K562 (cell line): ENCODE data around the gene NHS. TPM values are rescaled to one million over a fixed set of nuclear protein-coding genes. Genes with fewer than 3 reads are reported as not detected.

Source experiments
- ATAC-seq: fragments of 200-7000 bp; cut with Tn5 transposase; 3 replicates; pipeline ENCODE4 v1.9.1; 2020; ENCODE audit warnings: moderate library complexity
- BruUV-seq: library from RNA; stranded (reverse); fragments of 400-500 nt; replicated peaks from 2 replicates; lab custom pipeline; 2021; lab: Mats Ljungman, UMichigan
- CTCF ChIA-PET: fragments of 300-600 bp; formaldehyde crosslinking; extraction: SDS; loops from one replicate; lab custom pipeline; 2021; ENCODE audit warnings: low intra/inter-chr PET ratio; lab: Yijun Ruan, JAX
- POLR2A ChIA-PET: fragments of 300-600, 350-650 bp; sonication (Branson Sonifier 250); formaldehyde crosslinking; extraction: SDS; loops from one replicate; lab custom pipeline; 2021; ENCODE audit warnings: antibody characterized with exemption, inconsistent platforms; lab: Yijun Ruan, JAX
- DNase-seq, 4 experiments: peaks; one replicate each; pipeline versions ENCODE4 v3.0.0 to v3.0.0-alpha.2; 2011 to 2018; ENCODE audit warnings: low spot score in 3 of 4, mixed read lengths in 3 of 4; ENCODE audit errors: extremely low read depth in 1 of 4
- FAIRE-seq: peaks from 2 replicates; lab custom pipeline; 2011; peaks lifted over from hg19 to GRCh38; lab: Jason Lieb, UNC
- H2AFZ ChIP-seq: 2 replicates; pipeline ENCODE4 v1.6.0; 2011; ENCODE audit warnings: low read depth, low read length, control low read depth, inconsistent platforms
- H3K27ac ChIP-seq: fragments of 200-600 bp; 3 replicates; pipeline ENCODE4 v1.8.0; 2011; ENCODE audit warnings: low read depth, mild to moderate bottlenecking, control low read depth, inconsistent platforms, low read length, moderate library complexity, mixed read lengths; ENCODE audit errors: extremely low read depth
- H3K27me3 ChIP-seq, 2 experiments: fragments of 300-600 bp in 1 of 2; 2 replicates in 1 of 2; 3 replicates in 1 of 2; pipeline versions ENCODE4 v1.6.0 to v1.8.0; 2011; ENCODE audit warnings: inconsistent platforms in 2 of 2, low read length in 2 of 2, mild to moderate bottlenecking in 1 of 2, mixed read lengths in 1 of 2, moderate library complexity in 1 of 2; ENCODE audit not compliant: control insufficient read depth in 2 of 2, insufficient read depth in 2 of 2
- H3K36me3 ChIP-seq: fragments of 300-600 bp; 3 replicates; pipeline ENCODE4 v1.8.0; 2011; ENCODE audit warnings: mild to moderate bottlenecking, low read length, inconsistent platforms; ENCODE audit not compliant: control insufficient read depth, insufficient read depth
- H3K4me1 ChIP-seq, 2 experiments: fragments of 200-600 bp in 1 of 2; replicated peaks in 1 of 2; 2 replicates in 1 of 2; 3 replicates in 1 of 2; pipeline versions ENCODE4 v1.5.1 to v1.8.0; 2011; ENCODE audit warnings: inconsistent platforms in 2 of 2, low read length in 2 of 2, mild to moderate bottlenecking in 1 of 2, mixed read lengths in 1 of 2, moderate library complexity in 1 of 2; ENCODE audit not compliant: control insufficient read depth in 2 of 2, insufficient read depth in 2 of 2
- H3K4me2 ChIP-seq: 2 replicates; pipeline ENCODE4 v1.6.1; 2011; ENCODE audit warnings: low read length, control low read depth, inconsistent platforms, mixed read lengths; ENCODE audit not compliant: insufficient read depth
- H3K4me3 ChIP-seq: fragments of 200-600 bp; sonication (generic), shearing (Covaris generic); 2 replicates; pipeline ENCODE4 v1.5.1; 2016; ENCODE audit warnings: control low read depth, inconsistent platforms
- H3K79me2 ChIP-seq: fragments of 200-600 bp; 3 replicates; pipeline ENCODE4 v1.8.0; 2011; ENCODE audit warnings: low read length, inconsistent platforms; ENCODE audit not compliant: control insufficient read depth, insufficient read depth
- H3K9ac ChIP-seq, 2 experiments: 2 replicates each; pipeline versions ENCODE4 v1.6.0 to v1.6.1; 2011; ENCODE audit warnings: low read depth in 2 of 2, low read length in 2 of 2, control low read depth in 1 of 2, inconsistent platforms in 1 of 2, mild to moderate bottlenecking in 1 of 2, mixed read lengths in 1 of 2; ENCODE audit not compliant: insufficient read depth in 1 of 2
- H3K9me1 ChIP-seq: one replicate; pipeline ENCODE4 v1.6.0; 2011; ENCODE audit warnings: inconsistent platforms, mild to moderate bottlenecking, low read length, moderate library complexity; ENCODE audit not compliant: control insufficient read depth, insufficient read depth
- H3K9me3 ChIP-seq: replicated peaks from 2 replicates; pipeline ENCODE4 v1.5.1; 2011; ENCODE audit warnings: low read depth, low read length, inconsistent platforms; ENCODE audit not compliant: control insufficient read depth, insufficient read depth
- H4K20me1 ChIP-seq: replicated peaks from 2 replicates; pipeline ENCODE4 v1.6.1; 2011; ENCODE audit warnings: low read length, inconsistent platforms, mixed read lengths; ENCODE audit not compliant: control insufficient read depth, insufficient read depth
- BHLHE40 ChIP-seq: IDR thresholded peaks from 2 replicates; pipeline ENCODE4 v1.6.1; 2011; ENCODE audit warnings: low read length, improper control_type of control experiment
- DMBX1 ChIP-seq: fragments of 250-450 bp; sonication (Bioruptor Pico); IDR thresholded peaks from 2 replicates; pipeline ENCODE4 v1.8.0; 2022; ENCODE audit warnings: inconsistent platforms, mild to moderate bottlenecking, moderate library complexity, borderline replicate concordance
- ELF1 ChIP-seq: fragments of 200-800 bp; sonication (Bioruptor generic); IDR thresholded peaks from 2 replicates; pipeline ENCODE4 v1.6.1; 2016; ENCODE audit warnings: missing genetic modification characterization, missing compliant biosample characterization
- ELF2 ChIP-seq: fragments of 250-450 bp; sonication (Bioruptor Pico); IDR thresholded peaks from 2 replicates; pipeline ENCODE4 v1.5.0; 2021; ENCODE audit warnings: mild to moderate bottlenecking
- ILK ChIP-seq: fragments of 450-650 bp; IDR thresholded peaks from 2 replicates; pipeline ENCODE4 v1.6.1; 2016; ENCODE audit warnings: missing genetic modification characterization, low read depth, mild to moderate bottlenecking, missing compliant biosample characterization, moderate library complexity, borderline replicate concordance
- LCOR ChIP-seq: sonication (generic); formaldehyde crosslinking; IDR thresholded peaks from 2 replicates; pipeline ENCODE4 v1.8.0; 2022; ENCODE audit warnings: mild to moderate bottlenecking, missing genetic modification reagents
- MBD2 ChIP-seq: sonication (generic); IDR thresholded peaks from 2 replicates; pipeline ENCODE4 v1.6.1; 2016; ENCODE audit warnings: low read depth, borderline replicate concordance
- MTA2 ChIP-seq: fragments of 450-650 bp; IDR thresholded peaks from 2 replicates; pipeline ENCODE4 v1.6.1; 2016; ENCODE audit warnings: low read depth
- NFIX ChIP-seq: fragments of 250-450 bp; sonication (Bioruptor Pico); IDR thresholded peaks from 2 replicates; pipeline ENCODE4 v1.4.0; 2020; ENCODE audit warnings: low read depth, mild to moderate bottlenecking, moderate library complexity
- NFYB ChIP-seq: IDR thresholded peaks from 2 replicates; pipeline ENCODE4 v1.6.1; 2011; ENCODE audit warnings: mild to moderate bottlenecking, moderate library complexity; ENCODE audit not compliant: insufficient read length; ENCODE audit errors: extremely low read depth
- PCBP1 ChIP-seq: fragments of 200-400 bp; formaldehyde crosslinking; IDR thresholded peaks from 2 replicates; pipeline ENCODE4 v1.6.1; 2018; ENCODE audit warnings: mild to moderate bottlenecking, low read depth, low read length; ENCODE audit not compliant: poor library complexity, severe bottlenecking
- PYGO2 ChIP-seq: fragments of 450-650 bp; IDR thresholded peaks from 2 replicates; pipeline ENCODE4 v1.6.1; 2016; ENCODE audit warnings: mild to moderate bottlenecking, missing genetic modification characterization, moderate library complexity, missing compliant biosample characterization
- SRSF3 ChIP-seq: fragments of 200-400 bp; formaldehyde crosslinking; IDR thresholded peaks from 2 replicates; pipeline ENCODE4 v1.6.1; 2016; ENCODE audit warnings: mild to moderate bottlenecking, low read length, moderate library complexity; ENCODE audit not compliant: insufficient read depth
- STAT5A ChIP-seq: IDR thresholded peaks from 2 replicates; pipeline ENCODE4 v1.6.1; 2012; ENCODE audit warnings: low read length, inconsistent platforms, borderline replicate concordance
- ZFPM2 ChIP-seq: fragments of 250-450 bp; sonication (Bioruptor Pico); IDR thresholded peaks from 2 replicates; pipeline ENCODE4 v1.5.1; 2022; ENCODE audit warnings: mild to moderate bottlenecking
- ZNF124 ChIP-seq: sonication (generic); formaldehyde crosslinking; IDR thresholded peaks from 2 replicates; pipeline ENCODE4 v1.8.1; 2022; ENCODE audit warnings: missing genetic modification reagents
- ZNF133 ChIP-seq: fragments of 250-450 bp; sonication (Bioruptor Pico); IDR thresholded peaks from 2 replicates; pipeline ENCODE4 v1.4.0; 2020; ENCODE audit warnings: mild to moderate bottlenecking
- WGBS: fragments of 100-300 bp; shearing (Covaris generic); methylation state at CpG from one replicate; pipeline ENCODE4 v1.1.6; 2016; ENCODE audit warnings: low coverage, mixed read lengths; ENCODE audit not compliant: insufficient coverage; ENCODE audit errors: missing lambda C conversion rate; 5-methylcytosine and 5-hydroxymethylcytosine counted together
- in situ Hi-C: fragments of 300-500 bp; cut with MboI; formaldehyde crosslinking; loops from 4 replicates; pipeline ENCODE4 v1.15.0; 2018; ENCODE audit warnings: inconsistent platforms, mixed read lengths
- intact Hi-C: fragments of 100-400 bp; cut with micrococcal nuclease; formaldehyde crosslinking; loops from 2 replicates; pipeline ENCODE4 v1.14.2; 2022
- polyA plus RNA-seq, 8 experiments: library from polyadenylated mRNA; depleted of rRNA in 4 of 8; stranded (reverse) in 5 of 8; unstranded in 3 of 8; fragments of >200 nt; fragmentation: Nextera tagmentation in 2 of 8; fragmentation: Illumina TruSeq in 1 of 8; extraction: Ambion mirVana in 2 of 8; extraction: Trizol in 1 of 8; gene quantifications; 2 replicates each; pipeline versions ENCODE4 v1.2.1 to v1.2.3, GENCODE V29; 2011 to 2014; ENCODE audit warnings: inconsistent platforms in 1 of 8, missing spikeins in 1 of 8
- total RNA-seq, 7 experiments: library from RNA; depleted of rRNA in 6 of 7; stranded (reverse); fragments of >200 nt in 6 of 7; fragmentation: Illumina TruSeq in 2 of 7; extraction: Trizol in 2 of 7; gene quantifications; 2 replicates each; pipeline versions ENCODE4 v1.2.1 to v1.2.3, GENCODE V29; 2011 to 2021; ENCODE audit warnings: low replicate concordance in 1 of 7
- TF ChIP-seq, protein P1 (sequence below): fragments of 450-650 bp; formaldehyde crosslinking; IDR thresholded peaks from 2 replicates; pipeline ENCODE4 v1.4.0; 2020; ENCODE audit warnings: mild to moderate bottlenecking, moderate library complexity

NHS gene
- total and polyA plus RNA-seq, 9 of the 15 experiments (the other 6 are each of a cell fraction or from before 2014, with no cell fraction given): 0.02 TPM; not detected in 8

DNA sequence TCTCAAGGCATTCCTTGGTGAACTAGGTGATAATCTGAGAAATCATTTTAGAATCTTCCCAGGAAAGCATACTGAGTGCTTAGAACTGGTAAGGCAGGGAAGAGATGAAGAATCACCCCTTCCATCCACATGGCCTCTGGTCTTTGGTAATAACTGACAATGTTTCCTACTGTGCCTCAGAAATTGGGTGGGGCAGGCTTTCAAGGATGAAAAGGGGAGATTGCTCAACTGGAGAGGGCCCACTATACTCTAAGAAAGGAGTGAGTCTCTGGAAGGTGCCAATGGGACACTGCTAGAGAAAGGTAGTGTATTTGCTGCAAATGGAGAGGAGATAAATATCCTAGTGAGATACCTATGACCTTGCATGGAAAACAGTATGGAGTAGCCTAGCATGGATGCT, 227.2 kb downstream of the NHS start:
- Histone ChIP-seq H4K20me1 (no peaks in the 10 kb centered on the region), H3K9me3 (no peaks in the 10 kb centered on the region), H3K27ac (no peak overlapping the region), H3K79me2 (no peaks in the 10 kb centered on the region), H3K36me3 (no peaks in the 10 kb centered on the region), H3K4me1 (no peaks in the 10 kb centered on the region), H3K27me3 (no peaks in the 10 kb centered on the region), H3K9ac (no peak overlapping the region), H3K4me3 (no peak overlapping the region), H2AFZ (no peak overlapping the region), H3K9me1 (no peaks in the 10 kb centered on the region), H3K4me2 (no peak overlapping the region)
- POLR2A ChIA-PET: no interaction called here
- intact Hi-C loops: no loop called here
- DNase-seq (no peak), FAIRE-seq (no peak), ATAC-seq (no peak)
- in situ Hi-C loops: no loop called here
- CTCF ChIA-PET: no interaction called here
- BruUV-seq: no TSS peak
- no peak for TF ChIP-seq ILK
- TF ChIP-seq LCOR (CRISPR knock-in tag): no peak
- no peak for TF ChIP-seq MTA2

DNA sequence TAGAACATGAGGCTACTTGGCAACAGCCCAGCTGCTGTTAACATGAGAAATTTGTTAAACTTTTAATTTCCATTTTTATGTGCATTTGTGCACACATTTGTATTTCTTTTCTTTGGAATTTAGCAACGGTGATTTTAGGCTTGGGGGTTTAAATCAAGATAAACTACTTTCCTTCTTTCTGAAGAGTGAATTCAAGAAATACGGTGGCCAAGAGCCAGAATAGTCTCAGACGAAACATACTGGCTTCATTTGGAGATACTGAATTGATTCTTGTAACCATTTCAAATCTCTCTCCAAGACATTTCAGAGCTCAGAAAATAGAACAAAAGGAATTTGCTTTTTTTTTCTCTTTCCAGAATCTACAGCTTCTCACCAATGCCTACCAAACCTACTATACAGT, 228.2 kb downstream of the NHS start:
- intact Hi-C loops: no loop called here
- Histone ChIP-seq H3K9me1 (no peaks in the 10 kb centered on the region), H3K9ac (no peak overlapping the region), H3K79me2 (no peaks in the 10 kb centered on the region), H3K4me2 (no peak overlapping the region), H3K9me3 (no peaks in the 10 kb centered on the region), H3K27me3 (no peaks in the 10 kb centered on the region), H3K27ac (no peak overlapping the region), H3K4me1 (no peaks in the 10 kb centered on the region), H3K4me3 (no peak overlapping the region), H2AFZ (no peak overlapping the region), H3K36me3 (no peaks in the 10 kb centered on the region), H4K20me1 (no peaks in the 10 kb centered on the region)
- 8% methylated on average over 2 of the region's 3 CpGs for WGBS
- ATAC-seq: no peak
- no TSS peak for BruUV-seq
- CTCF ChIA-PET: no interaction called here
- DNase-seq: no peak
- no peak for FAIRE-seq
- POLR2A ChIA-PET: no interaction called here
- in situ Hi-C loops: no loop called here
- TF ChIP-seq ELF1 (tag) (no peak), PYGO2 (no peak), BHLHE40 (no peak), STAT5A (no peak), NFIX (CRISPR knock-in tag) (no peak), PCBP1 (no peak), ZFPM2 (CRISPR knock-in tag) (no peak), NFYB (no peak), ZNF124 (CRISPR knock-in tag) (no peak), ZNF133 (CRISPR knock-in tag) (no peak), DMBX1 (no peak), SRSF3 (no peak), ELF2 (CRISPR knock-in tag) (no peak), MBD2 (no peak)
- TF ChIP-seq, protein P1, sequence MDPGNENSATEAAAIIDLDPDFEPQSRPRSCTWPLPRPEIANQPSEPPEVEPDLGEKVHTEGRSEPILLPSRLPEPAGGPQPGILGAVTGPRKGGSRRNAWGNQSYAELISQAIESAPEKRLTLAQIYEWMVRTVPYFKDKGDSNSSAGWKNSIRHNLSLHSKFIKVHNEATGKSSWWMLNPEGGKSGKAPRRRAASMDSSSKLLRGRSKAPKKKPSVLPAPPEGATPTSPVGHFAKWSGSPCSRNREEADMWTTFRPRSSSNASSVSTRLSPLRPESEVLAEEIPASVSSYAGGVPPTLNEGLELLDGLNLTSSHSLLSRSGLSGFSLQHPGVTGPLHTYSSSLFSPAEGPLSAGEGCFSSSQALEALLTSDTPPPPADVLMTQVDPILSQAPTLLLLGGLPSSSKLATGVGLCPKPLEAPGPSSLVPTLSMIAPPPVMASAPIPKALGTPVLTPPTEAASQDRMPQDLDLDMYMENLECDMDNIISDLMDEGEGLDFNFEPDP (CRISPR knock-in tag): no peak
